AG10803 (cell line): ENCODE data around the gene TMEM214.
"Not testable (repeated sequence)": the region's sequence is repeated elsewhere in the genome, so short reads cannot be mapped to it uniquely, and the experiment has no call there.

Experiments
- DNase-seq: peaks from one replicate; pipeline ENCODE4 v3.0.0; 2010; ENCODE audit warnings: low read depth
- H3K4me3 ChIP-seq: 2 replicates; pipeline ENCODE4 v1.5.1; 2011; ENCODE audit warnings: mild to moderate bottlenecking, low read length, control low read depth
- TF ChIP-seq, protein P1 (sequence below): conservative IDR thresholded peaks from 2 replicates; pipeline ENCODE4 v1.5.1; 2011; ENCODE audit warnings: mild to moderate bottlenecking, low read length, control low read depth, inconsistent platforms

Gene TMEM214

DNA sequence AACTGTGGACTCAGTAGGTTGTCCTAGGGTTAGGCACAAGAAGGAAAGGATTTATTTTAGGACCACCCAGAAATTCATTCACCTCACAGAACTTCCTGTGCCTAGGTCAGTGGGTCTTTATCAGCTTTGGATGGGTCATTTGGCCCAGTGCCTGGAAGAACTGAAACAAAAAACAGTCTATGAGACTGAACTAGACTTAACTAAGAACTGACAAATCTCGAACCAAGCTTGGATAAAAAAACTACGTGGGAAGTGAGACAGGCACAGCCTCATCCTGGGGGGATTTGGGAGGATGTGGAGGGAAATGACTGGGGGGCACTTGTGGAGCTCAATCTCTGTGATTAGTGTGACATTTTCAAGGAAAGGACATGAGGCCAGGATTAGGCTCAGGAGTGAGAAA is 41.0 kb downstream of the TMEM214 start:
- no peak for DNase-seq
- H3K4me3 ChIP-seq, result no peak overlapping the region
- TF ChIP-seq, protein P1, sequence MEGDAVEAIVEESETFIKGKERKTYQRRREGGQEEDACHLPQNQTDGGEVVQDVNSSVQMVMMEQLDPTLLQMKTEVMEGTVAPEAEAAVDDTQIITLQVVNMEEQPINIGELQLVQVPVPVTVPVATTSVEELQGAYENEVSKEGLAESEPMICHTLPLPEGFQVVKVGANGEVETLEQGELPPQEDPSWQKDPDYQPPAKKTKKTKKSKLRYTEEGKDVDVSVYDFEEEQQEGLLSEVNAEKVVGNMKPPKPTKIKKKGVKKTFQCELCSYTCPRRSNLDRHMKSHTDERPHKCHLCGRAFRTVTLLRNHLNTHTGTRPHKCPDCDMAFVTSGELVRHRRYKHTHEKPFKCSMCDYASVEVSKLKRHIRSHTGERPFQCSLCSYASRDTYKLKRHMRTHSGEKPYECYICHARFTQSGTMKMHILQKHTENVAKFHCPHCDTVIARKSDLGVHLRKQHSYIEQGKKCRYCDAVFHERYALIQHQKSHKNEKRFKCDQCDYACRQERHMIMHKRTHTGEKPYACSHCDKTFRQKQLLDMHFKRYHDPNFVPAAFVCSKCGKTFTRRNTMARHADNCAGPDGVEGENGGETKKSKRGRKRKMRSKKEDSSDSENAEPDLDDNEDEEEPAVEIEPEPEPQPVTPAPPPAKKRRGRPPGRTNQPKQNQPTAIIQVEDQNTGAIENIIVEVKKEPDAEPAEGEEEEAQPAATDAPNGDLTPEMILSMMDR, result no peak

DNA sequence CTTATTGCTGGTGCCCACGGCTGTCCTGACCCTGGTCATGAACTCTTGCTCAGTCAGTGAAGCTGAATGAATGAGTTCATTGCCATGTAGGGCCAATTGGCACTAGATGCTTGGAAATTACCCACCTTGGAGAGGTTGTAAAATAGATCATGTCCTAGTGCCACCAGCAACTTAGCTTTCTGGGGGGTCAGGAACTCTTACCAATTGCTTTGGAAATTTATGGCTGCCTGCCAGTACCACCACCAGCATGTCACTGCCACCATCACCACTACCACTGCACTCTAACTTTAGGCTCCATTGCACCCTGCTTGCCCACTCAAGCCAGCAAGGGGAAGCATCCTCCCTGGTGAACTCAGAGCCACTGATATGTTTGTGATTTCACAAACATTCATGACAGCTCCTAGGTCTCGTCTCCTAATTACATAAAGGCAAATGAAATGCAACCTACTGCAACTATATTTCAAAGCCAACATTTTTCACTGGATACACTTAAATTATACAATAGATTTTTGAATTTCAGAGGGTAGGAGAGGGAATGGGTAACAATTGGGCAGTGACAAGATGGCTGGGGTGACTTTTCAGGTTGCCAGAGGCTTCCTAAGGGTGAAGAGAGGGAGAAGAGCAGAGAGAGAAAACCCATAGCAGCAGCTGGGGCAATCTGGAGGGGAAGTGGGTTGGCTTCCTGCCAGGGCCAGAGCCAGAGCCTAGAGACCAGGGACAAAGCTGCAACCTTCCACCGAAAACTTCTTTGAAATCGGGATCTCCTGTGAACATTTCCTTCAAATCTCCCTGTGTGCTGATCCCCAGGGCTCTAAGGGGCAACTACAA is 42.2 kb downstream of the TMEM214 start:
- no peak for DNase-seq
- TF ChIP-seq, protein P1, result no peak
- H3K4me3 ChIP-seq, result no peak overlapping the region

GRCh38 chr2:27075566-27075871 is 42.8 kb downstream of the TMEM214 start:
- not testable (repeated sequence) for DNase-seq, H3K4me3 ChIP-seq

- DNase-seq, result no peak
- no peak overlapping the region for H3K4me3 ChIP-seq
- TF ChIP-seq, protein P1, result no peak
Observed at GRCh38 chr2:27076323-27076722, 43.6 kb downstream of the TMEM214 start.

GRCh38 chr2:27077231-27077630 is 44.5 kb downstream of the TMEM214 start:
- no peak overlapping the region for H3K4me3 ChIP-seq
- TF ChIP-seq, protein P1, result no peak
- DNase-seq, result no peak

- peak; percentile 97 for DNase-seq
- H3K4me3 ChIP-seq, result peak within 1 kb of the TSS; percentile 89
- TF ChIP-seq, protein P1, result 0 out of 2 replicates have a peak, but pooled peaks have one; percentile 8
Observed at GRCh38 chr2:27078267-27079194, 45.8 kb downstream of the TMEM214 start, which contains the start of gene EMILIN1. Gene EMILIN1, plus strand, starts transcription at chr2:27078615. Its CDS starts 451 bp downstream, at chr2:27079066.

- H3K4me3 ChIP-seq, result peak overlapping the region; percentile 89
- DNase-seq, result no peak
Observed at GRCh38 chr2:27079233-27080139, 46.7 kb downstream of the TMEM214 start.

More at GRCh38 chr2:27079233-27080139, 46.7 kb downstream of the TMEM214 start:
- TF ChIP-seq, protein P1, result no peak
